Sciatic nerve (tissue), 2 donors: Measurements from ENCODE around the gene ARHGAP32. TPM values are rescaled to one million over a fixed set of nuclear protein-coding genes. Genes with fewer than 3 reads are reported as not detected.

ENCODE experiments used
- ATAC-seq: fragments of 200-7000 bp; cut with Tn5 transposase; one replicate; pipeline ENCODE4 v1.9.1; 2020; ENCODE audit warnings: mild to moderate bottlenecking, moderate library complexity
- DNase-seq: peaks from one replicate; pipeline ENCODE4 v3.0.0-alpha.2; 2020; ENCODE audit warnings: low spot score
- intact Hi-C: fragments of 100-400 bp; cut with DNase I; formaldehyde crosslinking; loops from one replicate; pipeline ENCODE4 v1.14.2; 2022
- total RNA-seq: library from RNA; stranded (reverse); fragmentation: NEBNext Ultra II Directional; extraction: Animal tissue kit (Norgen Biotek cat#: 25700); gene quantifications from one replicate; pipeline ENCODE4 v1.2.1, GENCODE V29; 2021
- donor health status: DM: no; HTN: no; CAD: no.
- donor health status: DM: no; HTN: no; CAD: no.

The ARHGAP32 gene
- total RNA-seq, 1 donor from 2014 or later = 36.8 TPM

GRCh38 chr11:128970598-128971190 is 221.4 kb downstream of the ARHGAP32 start:
- DNase-seq (no peak), ATAC-seq (no peak)
- intact Hi-C loops = no loop called here

GRCh38 chr11:128968916-128969315 is 223.2 kb downstream of the ARHGAP32 start:
- DNase-seq (no peak), ATAC-seq (no peak)
- intact Hi-C loops = no loop called here

GRCh38 chr11:128967578-128967977 is 224.5 kb downstream of the ARHGAP32 start:
- DNase-seq (no peak), ATAC-seq (no peak)
- intact Hi-C loops = no loop called here

- ATAC-seq (no peak), DNase-seq (no peak)
- intact Hi-C loops = no loop called here
Measured at GRCh38 chr11:128965485-128965884, 226.6 kb downstream of the ARHGAP32 start.

- DNase-seq = no peak
- intact Hi-C loops = no loop called here
- ATAC-seq = no peak
Measured at GRCh38 chr11:128964463-128964930, 227.6 kb downstream of the ARHGAP32 start.

- no peak for DNase-seq
- ATAC-seq = no peak
- intact Hi-C loops = no loop called here
Measured at GRCh38 chr11:128963744-128964325, 228.3 kb downstream of the ARHGAP32 start.

GRCh38 chr11:128962896-128963295 is 229.2 kb downstream of the ARHGAP32 start:
- intact Hi-C loops = no loop called here
- DNase-seq (no peak), ATAC-seq (no peak)

GRCh38 chr11:128961645-128962044 is 230.5 kb downstream of the ARHGAP32 start:
- intact Hi-C loops = no loop called here
- no peak for DNase-seq
- ATAC-seq = no peak

- ATAC-seq (peak; percentile 22), DNase-seq (no peak)
- intact Hi-C loops = loop anchor here (10.0 kb wide), 1 partner anchor 72 kb away; no protein-coding TSS in a partner anchor
Measured at GRCh38 chr11:128957202-128957482, 235.0 kb downstream of the ARHGAP32 start.

GRCh38 chr11:128956401-128957201 is 235.5 kb downstream of the ARHGAP32 start:
- intact Hi-C loops = loop anchor here (10.0 kb wide), 1 partner anchor 72 kb away; no protein-coding TSS in a partner anchor
- peak; percentile 82 for ATAC-seq
- DNase-seq = no peak

- intact Hi-C loops = loop anchor here (10.0 kb wide), 1 partner anchor 71 kb away; no protein-coding TSS in a partner anchor
- no peak for DNase-seq
Measured at GRCh38 chr11:128955636-128956035, 236.5 kb downstream of the ARHGAP32 start.

GRCh38 chr11:128953151-128953550 is 239.0 kb downstream of the ARHGAP32 start:
- intact Hi-C loops = loop anchor here (10.0 kb wide), 1 partner anchor 68 kb away; no protein-coding TSS in a partner anchor
- no peak for DNase-seq
- ATAC-seq = no peak

More at GRCh38 chr11:128955636-128956035, 236.5 kb downstream of the ARHGAP32 start:
- ATAC-seq = no peak

- DNase-seq = no peak
- ATAC-seq = no peak
- intact Hi-C loops = loop anchor here (10.0 kb wide), 1 partner anchor 65 kb away; no protein-coding TSS in a partner anchor
Measured at GRCh38 chr11:128949791-128950454, 242.2 kb downstream of the ARHGAP32 start.

GRCh38 chr11:128948583-128948982 is 243.5 kb downstream of the ARHGAP32 start:
- intact Hi-C loops = no loop called here
- DNase-seq (no peak), ATAC-seq (peak; percentile 45)

- intact Hi-C loops = no loop called here
- no peak for ATAC-seq
- DNase-seq = no peak
Measured at GRCh38 chr11:128947773-128948172, 244.4 kb downstream of the ARHGAP32 start.

GRCh38 chr11:128946648-128947047 is 245.5 kb downstream of the ARHGAP32 start:
- DNase-seq = no peak
- no peak for ATAC-seq
- intact Hi-C loops = no loop called here

GRCh38 chr11:128943428-128943976 is 248.6 kb downstream of the ARHGAP32 start:
- ATAC-seq (no peak), DNase-seq (no peak)
- intact Hi-C loops = no loop called here

- intact Hi-C loops = loop anchor here (1.0 kb wide), 1 partner anchor 37 kb away; no protein-coding TSS in a partner anchor
- DNase-seq (no peak), ATAC-seq (no peak)
Measured at GRCh38 chr11:128942817-128943427, 249.2 kb downstream of the ARHGAP32 start, which contains the start of gene TP53AIP1. TSS of gene TP53AIP1 (minus strand) at chr11:128942871. CDS start at chr11:128937818, 5,053 bp downstream.

- no peak for DNase-seq
- ATAC-seq = no peak
- intact Hi-C loops = loop anchor here (1.0 kb wide), 1 partner anchor 36 kb away; no protein-coding TSS in a partner anchor
Measured at GRCh38 chr11:128942272-128942612, 249.9 kb downstream of the ARHGAP32 start.
